ENCODE measurements around the gene LAMA5. TPM values are rescaled to one million over a fixed set of nuclear protein-coding genes. Genes with fewer than 3 reads are reported as not detected.

Gene LAMA5
- total RNA-seq, 4 donors from 2014 or later: 45.5 to 115 (median 62.5) TPM

DNA sequence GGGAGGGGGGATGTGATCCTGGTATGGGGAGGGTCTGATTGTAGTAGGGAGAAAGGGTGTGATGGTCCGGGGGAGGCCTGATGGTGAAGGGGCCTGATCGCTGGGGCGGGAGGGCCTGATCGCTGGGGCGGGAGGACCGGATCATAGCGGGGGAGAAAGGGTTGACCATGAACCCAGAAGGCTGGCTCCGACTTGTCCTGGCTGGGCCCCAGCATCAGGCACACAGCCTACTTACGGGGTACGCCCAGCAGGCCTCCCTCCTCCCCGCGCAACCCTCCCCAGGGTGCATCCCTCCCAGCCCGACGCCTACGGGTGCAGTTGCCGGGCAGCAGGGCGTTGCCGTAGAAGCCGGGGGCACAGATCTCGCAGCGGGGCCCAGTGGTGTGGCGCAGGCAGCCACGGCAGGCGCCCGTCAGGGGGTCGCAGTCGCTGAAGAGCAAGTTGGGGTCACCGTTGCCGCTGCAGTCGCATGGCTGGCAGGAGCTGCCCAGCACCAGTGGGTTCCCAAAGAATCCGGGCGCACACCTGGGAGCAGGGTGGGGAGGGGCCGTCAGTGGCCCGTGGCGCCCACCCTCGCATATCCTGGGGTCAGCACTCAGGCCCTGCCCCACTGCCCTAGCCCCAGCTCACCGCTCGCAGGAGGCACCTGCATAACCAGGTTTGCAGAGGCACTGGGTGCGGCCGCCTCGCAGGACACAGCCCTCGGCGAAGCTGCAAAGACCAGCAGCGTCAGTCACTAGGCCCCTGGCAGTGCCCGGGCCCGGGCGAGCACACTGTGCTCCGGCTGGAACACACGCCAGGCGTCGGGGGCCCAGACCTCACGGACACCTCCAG, 43.7 kb downstream of the LAMA5 start:
- DNase-seq (ENCODE audit: low spot score) (no peak), ATAC-seq (ENCODE audit: low FRiP score) (no peak)
- TF ChIP-seq, protein P1, sequence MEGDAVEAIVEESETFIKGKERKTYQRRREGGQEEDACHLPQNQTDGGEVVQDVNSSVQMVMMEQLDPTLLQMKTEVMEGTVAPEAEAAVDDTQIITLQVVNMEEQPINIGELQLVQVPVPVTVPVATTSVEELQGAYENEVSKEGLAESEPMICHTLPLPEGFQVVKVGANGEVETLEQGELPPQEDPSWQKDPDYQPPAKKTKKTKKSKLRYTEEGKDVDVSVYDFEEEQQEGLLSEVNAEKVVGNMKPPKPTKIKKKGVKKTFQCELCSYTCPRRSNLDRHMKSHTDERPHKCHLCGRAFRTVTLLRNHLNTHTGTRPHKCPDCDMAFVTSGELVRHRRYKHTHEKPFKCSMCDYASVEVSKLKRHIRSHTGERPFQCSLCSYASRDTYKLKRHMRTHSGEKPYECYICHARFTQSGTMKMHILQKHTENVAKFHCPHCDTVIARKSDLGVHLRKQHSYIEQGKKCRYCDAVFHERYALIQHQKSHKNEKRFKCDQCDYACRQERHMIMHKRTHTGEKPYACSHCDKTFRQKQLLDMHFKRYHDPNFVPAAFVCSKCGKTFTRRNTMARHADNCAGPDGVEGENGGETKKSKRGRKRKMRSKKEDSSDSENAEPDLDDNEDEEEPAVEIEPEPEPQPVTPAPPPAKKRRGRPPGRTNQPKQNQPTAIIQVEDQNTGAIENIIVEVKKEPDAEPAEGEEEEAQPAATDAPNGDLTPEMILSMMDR (IDR thresholded peaks at IDR 0.05): no peak

GRCh38 chr20:62322492-62323041, 44.5 kb downstream of the LAMA5 start:
- TF ChIP-seq, protein P1 (IDR thresholded peaks at IDR 0.05): no peak
- no peak for ATAC-seq (ENCODE audit: low FRiP score)

GRCh38 chr20:62321975-62322374, 45.1 kb downstream of the LAMA5 start:
- ATAC-seq (ENCODE audit: low FRiP score) (no peak), DNase-seq (ENCODE audit: low spot score) (no peak)
- TF ChIP-seq, protein P1 (IDR thresholded peaks at IDR 0.05): no peak

More at GRCh38 chr20:62322492-62323041, 44.5 kb downstream of the LAMA5 start:
- no peak for DNase-seq (ENCODE audit: low spot score)

DNA sequence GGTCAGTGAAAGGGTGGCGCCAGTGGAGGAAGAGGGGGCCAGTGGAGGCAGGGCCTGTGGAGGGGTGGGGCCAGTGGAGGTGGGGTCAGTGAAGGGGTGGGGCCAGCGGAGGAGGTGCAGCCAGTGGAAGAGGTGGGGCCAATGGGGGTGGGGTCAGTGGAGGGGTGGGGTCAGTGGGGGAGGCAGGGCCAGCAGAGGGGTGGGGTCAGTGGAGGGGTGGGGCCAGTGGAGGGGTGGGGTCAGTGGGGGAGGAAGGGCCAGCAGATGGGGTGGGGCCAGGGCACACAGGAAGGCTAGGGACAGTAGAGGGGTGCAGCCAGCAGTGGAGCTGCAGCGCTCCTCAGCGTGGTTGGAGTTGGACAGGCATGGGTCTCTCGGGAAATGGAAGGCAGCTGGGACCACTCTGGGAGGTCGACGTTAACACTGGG, 45.6 kb downstream of the LAMA5 start:
- no peak for ATAC-seq (ENCODE audit: low FRiP score)
- DNase-seq (ENCODE audit: low spot score): no peak
- TF ChIP-seq, protein P1 (IDR thresholded peaks at IDR 0.05): no peak

- TF ChIP-seq, protein P1 (IDR thresholded peaks at IDR 0.05): no peak
- ATAC-seq (ENCODE audit: low FRiP score): no peak
- DNase-seq (ENCODE audit: low spot score): no peak
Measured at GRCh38 chr20:62320581-62321354, 46.3 kb downstream of the LAMA5 start.

GRCh38 chr20:62319346-62319909, 47.7 kb downstream of the LAMA5 start:
- no peak for DNase-seq (ENCODE audit: low spot score)
- ATAC-seq (ENCODE audit: low FRiP score): no peak
- TF ChIP-seq, protein P1 (IDR thresholded peaks at IDR 0.05): no peak

Measured in omental fat pad (tissue), 4 donors.